K562 (cell line): Measurements from ENCODE around the gene SLC22A23. TPM values are rescaled to one million over a fixed set of nuclear protein-coding genes. Genes with fewer than 3 reads are reported as not detected.

ENCODE experiments used
- CBX1 ChIP-seq: sonication (generic); IDR thresholded peaks from 2 replicates; pipeline ENCODE4 v1.6.1; 2016; ENCODE audit warnings: antibody characterized with exemption, low read depth, mild to moderate bottlenecking
- HMGN3 ChIP-seq: IDR thresholded peaks from 2 replicates; pipeline ENCODE4 v1.6.1; 2011; ENCODE audit warnings: borderline replicate concordance, low read depth, mild to moderate bottlenecking, mixed read lengths, low read length; ENCODE audit not compliant: insufficient read length; ENCODE audit errors: extremely low read depth
- POLR2A ChIP-seq: fragments of 450-650 bp; conservative IDR thresholded peaks from 2 replicates; pipeline ENCODE4 v1.6.1; 2016
- ZNF507 ChIP-seq: conservative IDR thresholded peaks from 2 replicates; pipeline ENCODE4 v1.6.1; 2017; ENCODE audit warnings: missing genetic modification characterization, missing compliant biosample characterization
- ZNF778 ChIP-seq: fragments of 450-650 bp; formaldehyde crosslinking; IDR thresholded peaks from 2 replicates; pipeline ENCODE4 v1.4.0; 2020; ENCODE audit warnings: mild to moderate bottlenecking, moderate library complexity
- ZZZ3 ChIP-seq: fragments of 450-650 bp; IDR thresholded peaks from 2 replicates; pipeline ENCODE4 v1.6.1; 2016; ENCODE audit warnings: antibody characterized with exemption, mild to moderate bottlenecking, moderate library complexity
- polyA plus RNA-seq, 8 experiments: library from polyadenylated mRNA; depleted of rRNA in 4 of 8; stranded (reverse) in 5 of 8; unstranded in 3 of 8; fragments of >200 nt; fragmentation: Nextera tagmentation in 2 of 8; fragmentation: Illumina TruSeq in 1 of 8; extraction: Ambion mirVana in 2 of 8; extraction: Trizol in 1 of 8; gene quantifications; 2 replicates each; pipeline versions ENCODE4 v1.2.1 to v1.2.3, GENCODE V29; 2011 to 2014; ENCODE audit warnings: inconsistent platforms in 1 of 8, missing spikeins in 1 of 8
- total RNA-seq, 7 experiments: library from RNA; depleted of rRNA in 6 of 7; stranded (reverse); fragments of >200 nt in 6 of 7; fragmentation: Illumina TruSeq in 2 of 7; extraction: Trizol in 2 of 7; gene quantifications; 2 replicates each; pipeline versions ENCODE4 v1.2.1 to v1.2.3, GENCODE V29; 2011 to 2021; ENCODE audit warnings: low replicate concordance in 1 of 7
- TF ChIP-seq, protein P1 (sequence below), 2 experiments: fragments of 450-650 bp in 1 of 2; sonication (generic) in 1 of 2; formaldehyde crosslinking; conservative IDR thresholded peaks; 2 replicates each; pipeline versions ENCODE4 v1.4.0 to v1.8.1; 2020 to 2022; ENCODE audit warnings: mild to moderate bottlenecking in 1 of 2, missing genetic modification reagents in 1 of 2
- TF ChIP-seq, protein P2 (sequence below): fragments of 450-650 bp; formaldehyde crosslinking; IDR thresholded peaks from 2 replicates; pipeline ENCODE4 v1.4.0; 2020; ENCODE audit warnings: mild to moderate bottlenecking, moderate library complexity
- TF ChIP-seq, protein P3 (sequence below): fragments of 450-650 bp; IDR thresholded peaks from 2 replicates; pipeline ENCODE4 v1.6.1; 2016; ENCODE audit warnings: mild to moderate bottlenecking
- TF ChIP-seq, protein P4 (sequence below), 2 experiments: IDR thresholded peaks; 2 replicates each; pipeline ENCODE4 v1.6.1; 2011; ENCODE audit warnings: borderline replicate concordance in 1 of 2, control low read depth in 1 of 2, low read depth in 1 of 2, low read length in 1 of 2, mild to moderate bottlenecking in 1 of 2, mixed read lengths in 1 of 2, moderate library complexity in 1 of 2; ENCODE audit not compliant: insufficient read depth in 1 of 2, insufficient read length in 1 of 2, poor library complexity in 1 of 2, severe bottlenecking in 1 of 2; ENCODE audit errors: extremely low read depth in 1 of 2
- TF ChIP-seq, protein P5 (sequence below): sonication (generic); formaldehyde crosslinking; IDR thresholded peaks from 2 replicates; pipeline ENCODE4 v1.8.0; 2022; ENCODE audit warnings: mild to moderate bottlenecking, missing genetic modification reagents
- TF ChIP-seq, protein P6 (sequence below): fragments of 250-450 bp; sonication (Bioruptor Pico); IDR thresholded peaks from 2 replicates; pipeline ENCODE4 v1.6.1; 2021; ENCODE audit warnings: mild to moderate bottlenecking
- TF ChIP-seq, protein P7 (sequence below): sonication (generic); IDR thresholded peaks from 2 replicates; pipeline ENCODE4 v1.6.1; 2016

Gene SLC22A23
- total and polyA plus RNA-seq, 9 of the 15 experiments (the other 6 are each of a cell fraction or from before 2014, with no cell fraction given), result 0.30 to 8.7 (median 2.5) TPM

DNA sequence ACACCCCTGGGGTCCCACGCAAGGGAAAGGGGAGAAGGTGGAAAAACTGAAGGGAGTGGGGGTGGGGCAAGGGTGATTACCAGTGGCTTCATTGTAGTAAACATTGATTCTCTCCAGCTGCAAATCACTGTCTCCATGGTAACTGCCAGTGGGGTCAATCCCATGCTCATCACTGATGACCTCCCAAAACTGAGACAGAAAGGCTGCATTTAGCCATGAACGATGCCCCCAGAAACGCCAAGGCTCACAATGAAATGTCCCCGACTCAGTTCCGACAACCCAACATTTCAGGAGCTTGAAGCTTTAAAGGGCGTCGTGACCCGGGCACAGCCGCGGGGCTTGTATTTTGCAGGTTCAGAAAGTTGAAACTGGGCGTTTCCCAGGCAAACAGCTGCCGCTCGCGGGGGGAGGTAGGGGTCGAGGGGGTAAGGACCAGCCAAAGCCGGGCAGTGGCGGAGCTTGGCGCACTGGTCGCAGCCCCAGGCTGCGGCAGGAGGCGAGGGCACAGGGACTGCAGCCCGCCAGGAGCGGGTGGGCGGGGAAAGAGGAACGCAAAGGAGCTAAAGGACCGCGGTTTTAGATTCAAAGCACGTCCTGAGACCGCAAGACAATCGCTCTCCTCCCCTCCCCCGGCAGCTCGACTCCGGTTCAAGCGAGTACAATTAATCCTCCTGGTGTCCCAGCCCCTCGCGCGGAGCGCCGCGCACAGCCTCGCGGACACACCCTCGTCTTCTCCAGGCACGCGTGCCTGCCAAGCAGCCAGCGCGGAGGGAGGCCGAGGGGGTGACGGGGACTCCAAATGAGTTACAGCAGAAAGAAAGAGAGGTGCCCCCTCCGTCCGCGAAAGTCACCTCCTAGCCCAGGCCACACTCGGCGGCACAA, 230.1 kb downstream of the SLC22A23 start (continued):
- TF ChIP-seq, protein P1, sequence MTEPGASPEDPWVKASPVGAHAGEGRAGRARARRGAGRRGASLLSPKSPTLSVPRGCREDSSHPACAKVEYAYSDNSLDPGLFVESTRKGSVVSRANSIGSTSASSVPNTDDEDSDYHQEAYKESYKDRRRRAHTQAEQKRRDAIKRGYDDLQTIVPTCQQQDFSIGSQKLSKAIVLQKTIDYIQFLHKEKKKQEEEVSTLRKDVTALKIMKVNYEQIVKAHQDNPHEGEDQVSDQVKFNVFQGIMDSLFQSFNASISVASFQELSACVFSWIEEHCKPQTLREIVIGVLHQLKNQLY (CRISPR knock-in tag; conservative IDR thresholded peaks at IDR 0.05), result 0 out of 4 replicates have a peak, but pooled peaks of 1 of the 2 experiments have one; percentile 18
- TF ChIP-seq, protein P2, sequence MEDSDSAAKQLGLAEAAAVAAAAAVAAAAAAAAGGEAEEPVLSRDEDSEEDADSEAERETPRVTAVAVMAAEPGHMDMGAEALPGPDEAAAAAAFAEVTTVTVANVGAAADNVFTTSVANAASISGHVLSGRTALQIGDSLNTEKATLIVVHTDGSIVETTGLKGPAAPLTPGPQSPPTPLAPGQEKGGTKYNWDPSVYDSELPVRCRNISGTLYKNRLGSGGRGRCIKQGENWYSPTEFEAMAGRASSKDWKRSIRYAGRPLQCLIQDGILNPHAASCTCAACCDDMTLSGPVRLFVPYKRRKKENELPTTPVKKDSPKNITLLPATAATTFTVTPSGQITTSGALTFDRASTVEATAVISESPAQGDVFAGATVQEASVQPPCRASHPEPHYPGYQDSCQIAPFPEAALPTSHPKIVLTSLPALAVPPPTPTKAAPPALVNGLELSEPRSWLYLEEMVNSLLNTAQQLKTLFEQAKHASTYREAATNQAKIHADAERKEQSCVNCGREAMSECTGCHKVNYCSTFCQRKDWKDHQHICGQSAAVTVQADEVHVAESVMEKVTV (CRISPR knock-in tag), result no peak
- TF ChIP-seq ZNF778 (CRISPR knock-in tag) (no peak), CBX1 (0 out of 2 replicates have a peak, but pooled peaks have one; percentile 15), POLR2A (no peak), ZNF507 (tag) (no peak), HMGN3 (peak; percentile 38), ZZZ3 (no peak)
- TF ChIP-seq, protein P3, sequence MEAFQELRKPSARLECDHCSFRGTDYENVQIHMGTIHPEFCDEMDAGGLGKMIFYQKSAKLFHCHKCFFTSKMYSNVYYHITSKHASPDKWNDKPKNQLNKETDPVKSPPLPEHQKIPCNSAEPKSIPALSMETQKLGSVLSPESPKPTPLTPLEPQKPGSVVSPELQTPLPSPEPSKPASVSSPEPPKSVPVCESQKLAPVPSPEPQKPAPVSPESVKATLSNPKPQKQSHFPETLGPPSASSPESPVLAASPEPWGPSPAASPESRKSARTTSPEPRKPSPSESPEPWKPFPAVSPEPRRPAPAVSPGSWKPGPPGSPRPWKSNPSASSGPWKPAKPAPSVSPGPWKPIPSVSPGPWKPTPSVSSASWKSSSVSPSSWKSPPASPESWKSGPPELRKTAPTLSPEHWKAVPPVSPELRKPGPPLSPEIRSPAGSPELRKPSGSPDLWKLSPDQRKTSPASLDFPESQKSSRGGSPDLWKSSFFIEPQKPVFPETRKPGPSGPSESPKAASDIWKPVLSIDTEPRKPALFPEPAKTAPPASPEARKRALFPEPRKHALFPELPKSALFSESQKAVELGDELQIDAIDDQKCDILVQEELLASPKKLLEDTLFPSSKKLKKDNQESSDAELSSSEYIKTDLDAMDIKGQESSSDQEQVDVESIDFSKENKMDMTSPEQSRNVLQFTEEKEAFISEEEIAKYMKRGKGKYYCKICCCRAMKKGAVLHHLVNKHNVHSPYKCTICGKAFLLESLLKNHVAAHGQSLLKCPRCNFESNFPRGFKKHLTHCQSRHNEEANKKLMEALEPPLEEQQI, result no peak
- TF ChIP-seq, protein P4, sequence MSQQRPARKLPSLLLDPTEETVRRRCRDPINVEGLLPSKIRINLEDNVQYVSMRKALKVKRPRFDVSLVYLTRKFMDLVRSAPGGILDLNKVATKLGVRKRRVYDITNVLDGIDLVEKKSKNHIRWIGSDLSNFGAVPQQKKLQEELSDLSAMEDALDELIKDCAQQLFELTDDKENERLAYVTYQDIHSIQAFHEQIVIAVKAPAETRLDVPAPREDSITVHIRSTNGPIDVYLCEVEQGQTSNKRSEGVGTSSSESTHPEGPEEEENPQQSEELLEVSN (IDR thresholded peaks at IDR 0.05; ENCODE audit: borderline replicate concordance in 1 of 2, extremely low read depth in 1 of 2, insufficient read depth in 1 of 2, insufficient read length in 1 of 2, low read depth in 1 of 2, low read length in 1 of 2, poor library complexity in 1 of 2, severe bottlenecking in 1 of 2), result peak; percentile 63 to 91
- TF ChIP-seq, protein P5, sequence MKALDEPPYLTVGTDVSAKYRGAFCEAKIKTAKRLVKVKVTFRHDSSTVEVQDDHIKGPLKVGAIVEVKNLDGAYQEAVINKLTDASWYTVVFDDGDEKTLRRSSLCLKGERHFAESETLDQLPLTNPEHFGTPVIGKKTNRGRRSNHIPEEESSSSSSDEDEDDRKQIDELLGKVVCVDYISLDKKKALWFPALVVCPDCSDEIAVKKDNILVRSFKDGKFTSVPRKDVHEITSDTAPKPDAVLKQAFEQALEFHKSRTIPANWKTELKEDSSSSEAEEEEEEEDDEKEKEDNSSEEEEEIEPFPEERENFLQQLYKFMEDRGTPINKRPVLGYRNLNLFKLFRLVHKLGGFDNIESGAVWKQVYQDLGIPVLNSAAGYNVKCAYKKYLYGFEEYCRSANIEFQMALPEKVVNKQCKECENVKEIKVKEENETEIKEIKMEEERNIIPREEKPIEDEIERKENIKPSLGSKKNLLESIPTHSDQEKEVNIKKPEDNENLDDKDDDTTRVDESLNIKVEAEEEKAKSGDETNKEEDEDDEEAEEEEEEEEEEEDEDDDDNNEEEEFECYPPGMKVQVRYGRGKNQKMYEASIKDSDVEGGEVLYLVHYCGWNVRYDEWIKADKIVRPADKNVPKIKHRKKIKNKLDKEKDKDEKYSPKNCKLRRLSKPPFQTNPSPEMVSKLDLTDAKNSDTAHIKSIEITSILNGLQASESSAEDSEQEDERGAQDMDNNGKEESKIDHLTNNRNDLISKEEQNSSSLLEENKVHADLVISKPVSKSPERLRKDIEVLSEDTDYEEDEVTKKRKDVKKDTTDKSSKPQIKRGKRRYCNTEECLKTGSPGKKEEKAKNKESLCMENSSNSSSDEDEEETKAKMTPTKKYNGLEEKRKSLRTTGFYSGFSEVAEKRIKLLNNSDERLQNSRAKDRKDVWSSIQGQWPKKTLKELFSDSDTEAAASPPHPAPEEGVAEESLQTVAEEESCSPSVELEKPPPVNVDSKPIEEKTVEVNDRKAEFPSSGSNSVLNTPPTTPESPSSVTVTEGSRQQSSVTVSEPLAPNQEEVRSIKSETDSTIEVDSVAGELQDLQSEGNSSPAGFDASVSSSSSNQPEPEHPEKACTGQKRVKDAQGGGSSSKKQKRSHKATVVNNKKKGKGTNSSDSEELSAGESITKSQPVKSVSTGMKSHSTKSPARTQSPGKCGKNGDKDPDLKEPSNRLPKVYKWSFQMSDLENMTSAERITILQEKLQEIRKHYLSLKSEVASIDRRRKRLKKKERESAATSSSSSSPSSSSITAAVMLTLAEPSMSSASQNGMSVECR (CRISPR knock-in tag), result 0 out of 2 replicates have a peak, but pooled peaks have one; percentile 41
- TF ChIP-seq, protein P6, sequence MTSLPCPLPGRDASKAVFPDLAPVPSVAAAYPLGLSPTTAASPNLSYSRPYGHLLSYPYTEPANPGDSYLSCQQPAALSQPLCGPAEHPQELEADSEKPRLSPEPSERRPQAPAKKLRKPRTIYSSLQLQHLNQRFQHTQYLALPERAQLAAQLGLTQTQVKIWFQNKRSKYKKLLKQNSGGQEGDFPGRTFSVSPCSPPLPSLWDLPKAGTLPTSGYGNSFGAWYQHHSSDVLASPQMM (CRISPR knock-in tag), result no peak
- TF ChIP-seq, protein P7, sequence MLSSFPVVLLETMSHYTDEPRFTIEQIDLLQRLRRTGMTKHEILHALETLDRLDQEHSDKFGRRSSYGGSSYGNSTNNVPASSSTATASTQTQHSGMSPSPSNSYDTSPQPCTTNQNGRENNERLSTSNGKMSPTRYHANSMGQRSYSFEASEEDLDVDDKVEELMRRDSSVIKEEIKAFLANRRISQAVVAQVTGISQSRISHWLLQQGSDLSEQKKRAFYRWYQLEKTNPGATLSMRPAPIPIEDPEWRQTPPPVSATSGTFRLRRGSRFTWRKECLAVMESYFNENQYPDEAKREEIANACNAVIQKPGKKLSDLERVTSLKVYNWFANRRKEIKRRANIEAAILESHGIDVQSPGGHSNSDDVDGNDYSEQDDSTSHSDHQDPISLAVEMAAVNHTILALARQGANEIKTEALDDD, result no peak
